H9 (cell line): ENCODE measurements around the gene FEV. TPM values are rescaled to one million over a fixed set of nuclear protein-coding genes. Genes with fewer than 3 reads are reported as not detected.

Experiments
- DNase-seq: peaks from one replicate; pipeline ENCODE4 v3.0.0-alpha.2; 2017
- H2AFZ ChIP-seq: one replicate; pipeline ENCODE4 v1.6.1; 2013; ENCODE audit warnings: mild to moderate bottlenecking, low read length, control low read depth, moderate library complexity
- H2AK5ac ChIP-seq: 2 replicates; pipeline ENCODE4 v1.6.1; 2013; ENCODE audit warnings: low read length, control low read depth, mixed read lengths; ENCODE audit not compliant: insufficient read length
- H2BK120ac ChIP-seq: one replicate; pipeline ENCODE4 v1.6.1; 2013; ENCODE audit warnings: low read depth, mild to moderate bottlenecking, low read length, control low read depth, inconsistent platforms; ENCODE audit not compliant: poor library complexity, severe bottlenecking
- H2BK12ac ChIP-seq: 2 replicates; pipeline ENCODE4 v1.6.1; 2013; ENCODE audit warnings: low read length, control low read depth, mixed read lengths, low read depth; ENCODE audit not compliant: insufficient read length
- H2BK15ac ChIP-seq: 2 replicates; pipeline ENCODE4 v1.6.1; 2013; ENCODE audit warnings: low read depth, low read length, control low read depth
- H2BK20ac ChIP-seq: one replicate; pipeline ENCODE4 v1.6.1; 2013; ENCODE audit warnings: low read depth, mild to moderate bottlenecking, low read length, control low read depth, inconsistent platforms; ENCODE audit not compliant: poor library complexity, severe bottlenecking
- H2BK5ac ChIP-seq: 2 replicates; pipeline ENCODE4 v1.6.1; 2013; ENCODE audit warnings: low read length, control low read depth, mixed read lengths; ENCODE audit not compliant: insufficient read length
- H3K14ac ChIP-seq: 2 replicates; pipeline ENCODE4 v1.6.1; 2013; ENCODE audit warnings: low read length, control low read depth; ENCODE audit not compliant: insufficient read depth
- H3K18ac ChIP-seq: 2 replicates; pipeline ENCODE4 v1.6.1; 2013; ENCODE audit warnings: low read depth, mild to moderate bottlenecking, mixed read lengths, low read length, control low read depth; ENCODE audit not compliant: insufficient read length
- H3K23ac ChIP-seq: 2 replicates; pipeline ENCODE4 v1.6.1; 2013; ENCODE audit warnings: low read length, control low read depth, mixed read lengths, low read depth; ENCODE audit not compliant: insufficient read length
- H3K23me2 ChIP-seq: 2 replicates; pipeline ENCODE4 v1.6.1; 2013; ENCODE audit warnings: low read depth, mild to moderate bottlenecking, mixed read lengths, low read length, control low read depth; ENCODE audit not compliant: insufficient read length, poor library complexity, severe bottlenecking
- H3K27ac ChIP-seq: 2 replicates; pipeline ENCODE4 v1.5.1; 2013; ENCODE audit warnings: low read length, control low read depth, mixed read lengths, low read depth; ENCODE audit not compliant: insufficient read length
- H3K27me3 ChIP-seq: 2 replicates; pipeline ENCODE4 v1.6.1; 2013; ENCODE audit warnings: low read length, control low read depth, inconsistent platforms; ENCODE audit not compliant: insufficient read depth
- H3K4ac ChIP-seq: 2 replicates; pipeline ENCODE4 v1.6.1; 2013; ENCODE audit warnings: low read depth, mild to moderate bottlenecking, control low read depth, inconsistent platforms, low read length, moderate library complexity
- H3K4me1 ChIP-seq: 2 replicates; pipeline ENCODE4 v1.6.1; 2013; ENCODE audit warnings: low read length, control low read depth, inconsistent platforms; ENCODE audit not compliant: insufficient read depth
- H3K4me2 ChIP-seq: 2 replicates; pipeline ENCODE4 v1.6.1; 2013; ENCODE audit warnings: low read length, control low read depth, mixed read lengths; ENCODE audit not compliant: insufficient read length, insufficient read depth
- H3K56ac ChIP-seq: 2 replicates; pipeline ENCODE4 v1.6.1; 2013; ENCODE audit warnings: low read depth, mild to moderate bottlenecking, mixed read lengths, low read length, control low read depth; ENCODE audit not compliant: insufficient read length
- H3K79me1 ChIP-seq: 2 replicates; pipeline ENCODE4 v1.6.1; 2013; ENCODE audit warnings: low read depth, mild to moderate bottlenecking, moderate library complexity, low read length, control low read depth, inconsistent platforms; ENCODE audit not compliant: insufficient read depth, poor library complexity, severe bottlenecking
- H3K79me2 ChIP-seq: 2 replicates; pipeline ENCODE4 v1.6.1; 2013; ENCODE audit warnings: low read length, control low read depth, inconsistent platforms; ENCODE audit not compliant: insufficient read depth
- H3K9ac ChIP-seq: 2 replicates; pipeline ENCODE4 v1.6.1; 2013; ENCODE audit warnings: low read length, control low read depth, mixed read lengths; ENCODE audit not compliant: insufficient read length; ENCODE audit errors: extremely low read depth
- H3K9me3 ChIP-seq: one replicate; pipeline ENCODE4 v1.6.1; 2013; ENCODE audit warnings: low read depth, low read length, inconsistent platforms; ENCODE audit not compliant: control insufficient read depth
- H3T11ph ChIP-seq: one replicate; pipeline ENCODE4 v1.6.1; 2013; ENCODE audit warnings: mild to moderate bottlenecking, low read length, control low read depth, inconsistent platforms
- H4K20me1 ChIP-seq: one replicate; pipeline ENCODE4 v1.6.1; 2013; ENCODE audit not compliant: control insufficient read depth, insufficient read length, insufficient read depth
- H4K5ac ChIP-seq: 2 replicates; pipeline ENCODE4 v1.6.1; 2013; ENCODE audit warnings: low read depth, mild to moderate bottlenecking, mixed read lengths, low read length, control low read depth; ENCODE audit not compliant: insufficient read length
- H4K8ac ChIP-seq: replicated peaks from 2 replicates; pipeline ENCODE4 v1.6.1; 2013; ENCODE audit warnings: low read length, control low read depth, mixed read lengths, low read depth; ENCODE audit not compliant: insufficient read length
- H4K91ac ChIP-seq: 2 replicates; pipeline ENCODE4 v1.6.1; 2013; ENCODE audit warnings: low read depth, mild to moderate bottlenecking, moderate library complexity, mixed read lengths, low read length, control low read depth; ENCODE audit not compliant: insufficient read length
- H3K27ac Mint-ChIP-seq, 3 experiments: 2 replicates in 2 of 3; 3 replicates in 1 of 3; pipeline ENCODE4 v1.8.0; 2020 to 2021; ENCODE audit warnings: mixed read lengths in 3 of 3, mild to moderate bottlenecking in 1 of 3, moderate library complexity in 1 of 3
- H3K27me3 Mint-ChIP-seq: 2 replicates; pipeline ENCODE4 v1.8.0; 2021; ENCODE audit warnings: low read depth, mild to moderate bottlenecking, moderate library complexity, mixed read lengths
- H3K36me3 Mint-ChIP-seq, 3 experiments: 2 replicates in 2 of 3; 3 replicates in 1 of 3; pipeline ENCODE4 v1.8.0; 2020 to 2021; ENCODE audit warnings: low read depth in 3 of 3, mixed read lengths in 3 of 3; ENCODE audit not compliant: insufficient read depth in 1 of 3
- H3K4me1 Mint-ChIP-seq, 2 experiments: 2 replicates each; pipeline ENCODE4 v1.8.0; 2020; ENCODE audit warnings: mixed read lengths in 2 of 2
- H3K4me3 Mint-ChIP-seq, 2 experiments: 2 replicates in 1 of 2; 3 replicates in 1 of 2; pipeline ENCODE4 v1.8.0; 2020 to 2021; ENCODE audit warnings: mild to moderate bottlenecking in 2 of 2, mixed read lengths in 2 of 2, moderate library complexity in 1 of 2
- H3K9me3 Mint-ChIP-seq, 2 experiments: 2 replicates in 1 of 2; 3 replicates in 1 of 2; pipeline ENCODE4 v1.8.0; 2020; ENCODE audit warnings: mild to moderate bottlenecking in 2 of 2, mixed read lengths in 2 of 2, moderate library complexity in 1 of 2
- WGBS: extraction: QIAGEN DNeasy Blood & Tissue Kit; methylation state at CpG from one replicate; pipeline ENCODE4 v1.1.7; 2013; ENCODE audit warnings: missing lambda C conversion rate, low lambda C conversion rate, mixed read lengths; ENCODE audit not compliant: insufficient read length; ENCODE audit errors: extremely low coverage; 5-methylcytosine and 5-hydroxymethylcytosine counted together
- total RNA-seq: library from RNA; stranded (reverse); gene quantifications from 2 replicates; pipeline ENCODE4 v1.2.1, GENCODE V29; 2021
- TF ChIP-seq, protein P1 (sequence below): fragments of 200-600 bp; sonication (generic); conservative IDR thresholded peaks from 3 replicates; pipeline ENCODE4 v1.8.0; 2021; ENCODE audit warnings: antibody characterized with exemption, mild to moderate bottlenecking

The FEV gene
- total RNA-seq, 1 experiment from 2014 or later: not detected

- H3K36me3 Mint-ChIP-seq: no peaks in the 10 kb centered on the region
- no peaks in the 10 kb centered on the region for H3K79me2 ChIP-seq
- no peaks in the 10 kb centered on the region for H3K79me1 ChIP-seq
- H3K4me2 ChIP-seq: no peak overlapping the region
- peaks cover 16% of the 10 kb centered on the region for H3K27me3 Mint-ChIP-seq
- no peak overlapping the region for H3K9ac ChIP-seq
- H3K27ac Mint-ChIP-seq: no peak overlapping the region
- no peak overlapping the region for H4K8ac ChIP-seq
- peaks cover 10 to 11% of the 10 kb centered on the region in 2 experiments for H3K4me1 Mint-ChIP-seq
- H2BK5ac ChIP-seq: no peak overlapping the region
- H3K27me3 ChIP-seq: no peaks in the 10 kb centered on the region
- H3K4me3 Mint-ChIP-seq: no peak overlapping the region
- DNase-seq: no peak
- no peak overlapping the region for H2AK5ac ChIP-seq
- no peaks in the 10 kb centered on the region for H3K9me3 Mint-ChIP-seq
- H2BK12ac ChIP-seq: no peak overlapping the region
- H3K56ac ChIP-seq: no peak overlapping the region
- no peak overlapping the region for H4K91ac ChIP-seq
- no peak overlapping the region; the same call in 1 of the 2 replicates for H3K14ac ChIP-seq
- no peak overlapping the region for H3K23ac ChIP-seq
- H2BK15ac ChIP-seq: no peak overlapping the region
- WGBS: no CpG with 5 or more reads among the region's 7 CpGs
- H3K18ac ChIP-seq: no peak overlapping the region
- H3K23me2 ChIP-seq: no peaks in the 10 kb centered on the region
- H3K4me1 ChIP-seq: no peaks in the 10 kb centered on the region
- TF ChIP-seq, protein P1, sequence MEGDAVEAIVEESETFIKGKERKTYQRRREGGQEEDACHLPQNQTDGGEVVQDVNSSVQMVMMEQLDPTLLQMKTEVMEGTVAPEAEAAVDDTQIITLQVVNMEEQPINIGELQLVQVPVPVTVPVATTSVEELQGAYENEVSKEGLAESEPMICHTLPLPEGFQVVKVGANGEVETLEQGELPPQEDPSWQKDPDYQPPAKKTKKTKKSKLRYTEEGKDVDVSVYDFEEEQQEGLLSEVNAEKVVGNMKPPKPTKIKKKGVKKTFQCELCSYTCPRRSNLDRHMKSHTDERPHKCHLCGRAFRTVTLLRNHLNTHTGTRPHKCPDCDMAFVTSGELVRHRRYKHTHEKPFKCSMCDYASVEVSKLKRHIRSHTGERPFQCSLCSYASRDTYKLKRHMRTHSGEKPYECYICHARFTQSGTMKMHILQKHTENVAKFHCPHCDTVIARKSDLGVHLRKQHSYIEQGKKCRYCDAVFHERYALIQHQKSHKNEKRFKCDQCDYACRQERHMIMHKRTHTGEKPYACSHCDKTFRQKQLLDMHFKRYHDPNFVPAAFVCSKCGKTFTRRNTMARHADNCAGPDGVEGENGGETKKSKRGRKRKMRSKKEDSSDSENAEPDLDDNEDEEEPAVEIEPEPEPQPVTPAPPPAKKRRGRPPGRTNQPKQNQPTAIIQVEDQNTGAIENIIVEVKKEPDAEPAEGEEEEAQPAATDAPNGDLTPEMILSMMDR: no peak
- H2BK120ac ChIP-seq: no peak overlapping the region
- no peaks in the 10 kb centered on the region for H3K9me3 ChIP-seq
- no peak overlapping the region for H3K4ac ChIP-seq
- no peak overlapping the region for H2BK20ac ChIP-seq
- no peaks in the 10 kb centered on the region for H4K20me1 ChIP-seq
- H3T11ph ChIP-seq: no peak overlapping the region
- H3K27ac ChIP-seq: no peak overlapping the region
- no peak overlapping the region for H2AFZ ChIP-seq
- H4K5ac ChIP-seq: no peak overlapping the region
These were observed 42.0 kb upstream of the FEV start for GRCh38 chr2:219026946-219027345.
